Ovary (tissue), 3 donors: ENCODE data around the gene CLPSL1.

ENCODE experiments used
- CTCF ChIP-seq, 3 donors: fragments of 450-650 bp in 2 of 3; fragments of 200-600 bp in 1 of 3; IDR thresholded peaks; one replicate each; pipeline versions ENCODE4 v1.5.1 to v1.8.0; 2016 to 2022; ENCODE audit warnings: antibody characterized with exemption in 3 of 3, mild to moderate bottlenecking in 1 of 3
- EP300 ChIP-seq: sonication (generic); formaldehyde crosslinking; IDR thresholded peaks from one replicate; pipeline ENCODE4 v1.6.1; 2017; ENCODE audit warnings: antibody characterized with exemption
- donor health status: DM: no; HTN: no; CAD: no.

- TF ChIP-seq CTCF (IDR thresholded peaks at IDR 0.05) (no peak), EP300 (no peak)
Observed at GRCh38 chr6:35735452-35735851, 45.4 kb upstream of the CLPSL1 start.
